ENCODE data around the gene TRIP12.

Gene TRIP12

GRCh38 chr2:229943770-229944449, 22.1 kb upstream of the TRIP12 start:
- no peaks in the 10 kb centered on the region for H4K20me1 ChIP-seq (ENCODE audit: control insufficient read depth, insufficient read depth, low read depth, low read length)
- H3K36me3 ChIP-seq (ENCODE audit: control insufficient read depth, low read length), result no peaks in the 10 kb centered on the region
- H3K4me2 ChIP-seq (ENCODE audit: low read length), result no peak overlapping the region
- no peak overlapping the region for H3K27ac ChIP-seq (ENCODE audit: low read depth, low read length)
- no peaks in the 10 kb centered on the region for H3K9me3 ChIP-seq (ENCODE audit: control insufficient read depth, insufficient read depth, low read length)
- no peaks in the 10 kb centered on the region for H3F3A ChIP-seq (ENCODE audit: control insufficient read depth, insufficient read depth)
- no peaks in the 10 kb centered on the region for H3K4me1 ChIP-seq (ENCODE audit: control insufficient read depth, low read length)
- H3K79me2 ChIP-seq (ENCODE audit: control insufficient read depth, low read length), result no peaks in the 10 kb centered on the region
- H3K9me2 ChIP-seq (replicated peaks; ENCODE audit: control insufficient read depth, low read length), result no peaks in the 10 kb centered on the region
- no peaks in the 10 kb centered on the region for H3K27me3 ChIP-seq (ENCODE audit: control insufficient read depth, low read length)
- TF ChIP-seq CTCF (IDR thresholded peaks at IDR 0.05; ENCODE audit: low read depth, low read length, poor library complexity, severe bottlenecking), result no peak
- TF ChIP-seq EZH2phosphoT487 (IDR thresholded peaks at IDR 0.05; ENCODE audit: borderline replicate concordance, low read length), result no peak
- H3K4me3 ChIP-seq (ENCODE audit: low read length), result no peak overlapping the region

GRCh38 chr2:229943171-229943570, 21.4 kb upstream of the TRIP12 start:
- Histone ChIP-seq H3K79me2 (ENCODE audit: control insufficient read depth, low read length) (no peaks in the 10 kb centered on the region), H3K27me3 (ENCODE audit: control insufficient read depth, low read length) (no peaks in the 10 kb centered on the region), H3F3A (ENCODE audit: control insufficient read depth, insufficient read depth) (no peaks in the 10 kb centered on the region), H3K4me3 (ENCODE audit: low read length) (no peak overlapping the region), H4K20me1 (ENCODE audit: control insufficient read depth, insufficient read depth, low read depth, low read length) (no peaks in the 10 kb centered on the region), H3K36me3 (ENCODE audit: control insufficient read depth, low read length) (no peaks in the 10 kb centered on the region), H3K9me2 (replicated peaks; ENCODE audit: control insufficient read depth, low read length) (no peaks in the 10 kb centered on the region), H3K4me1 (ENCODE audit: control insufficient read depth, low read length) (no peaks in the 10 kb centered on the region), H3K4me2 (ENCODE audit: low read length) (no peak overlapping the region), H3K27ac (ENCODE audit: low read depth, low read length) (no peak overlapping the region), H3K9me3 (ENCODE audit: control insufficient read depth, insufficient read depth, low read length) (no peaks in the 10 kb centered on the region)
- no peak for TF ChIP-seq EZH2phosphoT487 (IDR thresholded peaks at IDR 0.05; ENCODE audit: borderline replicate concordance, low read length)
- no peak for TF ChIP-seq CTCF (IDR thresholded peaks at IDR 0.05; ENCODE audit: low read depth, low read length, poor library complexity, severe bottlenecking)

GRCh38 chr2:229942671-229943070, 20.9 kb upstream of the TRIP12 start:
- H3K27ac ChIP-seq (ENCODE audit: low read depth, low read length), result no peak overlapping the region
- no peaks in the 10 kb centered on the region for H3K4me1 ChIP-seq (ENCODE audit: control insufficient read depth, low read length)
- H3K4me3 ChIP-seq (ENCODE audit: low read length), result no peak overlapping the region
- H3K36me3 ChIP-seq (ENCODE audit: control insufficient read depth, low read length), result no peaks in the 10 kb centered on the region
- H4K20me1 ChIP-seq (ENCODE audit: control insufficient read depth, insufficient read depth, low read depth, low read length), result no peaks in the 10 kb centered on the region
- H3F3A ChIP-seq (ENCODE audit: control insufficient read depth, insufficient read depth), result no peaks in the 10 kb centered on the region
- no peaks in the 10 kb centered on the region for H3K9me3 ChIP-seq (ENCODE audit: control insufficient read depth, insufficient read depth, low read length)
- no peak overlapping the region for H3K4me2 ChIP-seq (ENCODE audit: low read length)
- no peak for TF ChIP-seq CTCF (IDR thresholded peaks at IDR 0.05; ENCODE audit: low read depth, low read length, poor library complexity, severe bottlenecking)
- TF ChIP-seq EZH2phosphoT487 (IDR thresholded peaks at IDR 0.05; ENCODE audit: borderline replicate concordance, low read length), result no peak
- H3K9me2 ChIP-seq (replicated peaks; ENCODE audit: control insufficient read depth, low read length), result no peaks in the 10 kb centered on the region
- H3K27me3 ChIP-seq (ENCODE audit: control insufficient read depth, low read length), result no peaks in the 10 kb centered on the region
- no peaks in the 10 kb centered on the region for H3K79me2 ChIP-seq (ENCODE audit: control insufficient read depth, low read length)
